ENCODE measurements around the gene TCF7L2. TPM values are rescaled to one million over a fixed set of nuclear protein-coding genes. Genes with fewer than 3 reads are reported as not detected.

The TCF7L2 gene
- polyA plus RNA-seq, 3 donors, result 2.1 to 23.5 (median 6.1) TPM

DNA sequence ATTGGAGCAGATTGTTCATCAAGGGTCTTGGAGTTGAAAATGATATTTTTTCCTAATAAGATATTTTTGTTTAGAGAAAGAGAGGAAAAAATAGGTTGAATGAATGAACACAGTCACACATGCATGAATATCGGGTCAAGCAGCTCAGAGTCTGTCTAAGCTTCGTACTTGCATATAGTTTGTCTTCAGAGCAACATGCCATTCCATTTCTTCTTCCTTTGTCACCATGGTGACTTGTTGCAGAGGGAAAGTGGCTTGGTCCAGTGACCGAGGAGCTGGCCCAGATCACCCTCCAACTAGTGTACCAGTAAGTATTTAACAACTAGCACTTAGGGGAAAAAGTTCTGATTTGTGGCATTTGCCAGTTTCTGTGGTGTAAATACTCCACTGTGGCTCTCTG, 232.1 kb downstream of the TCF7L2 start:
- no peak for DNase-seq
- peaks cover 0 to 9% (median 2%) of the 10 kb centered on the region in 7 donors for H3K9me3 Mint-ChIP-seq
- 93% methylated on average over 2 of the region's 3 CpGs for whole genome bisulfite sequencing (ENCODE audit: insufficient coverage)
- H4K20me1 ChIP-seq (ENCODE audit: insufficient read depth, low read length), result no peaks in the 10 kb centered on the region
- H3K4me1 Mint-ChIP-seq, result peaks cover 39% of the 10 kb centered on the region
- TF ChIP-seq CTCF (IDR thresholded peaks at IDR 0.05), result no peak
- peak overlapping the region in 1 of 7 donors; percentile 23 for H3K27ac Mint-ChIP-seq
- H3K4me3 ChIP-seq (replicated peaks in 1 of 3; ENCODE audit: low read depth in 2 of 3, low read length in 3 of 3), result no peak overlapping the region
- H2AFZ ChIP-seq (ENCODE audit: insufficient read depth, low read depth, low read length, poor library complexity, severe bottlenecking), result no peak overlapping the region
- peaks cover 38 to 41% of the 10 kb centered on the region in 2 donors for H3K4me1 ChIP-seq (ENCODE audit: control insufficient read depth in 1 of 2, insufficient read depth in 2 of 2, low read length in 2 of 2)
- no peaks in the 10 kb centered on the region for H3K36me3 ChIP-seq (replicated peaks in 1 of 2; ENCODE audit: control insufficient read depth in 1 of 2, insufficient read depth in 2 of 2, low read length in 2 of 2)
- H3K9ac ChIP-seq (ENCODE audit: insufficient read depth, low read length, poor library complexity, severe bottlenecking), result no peak overlapping the region
- H3K27me3 Mint-ChIP-seq (ENCODE audit: low read depth in 3 of 3), result peaks cover 6 to 13% (median 12%) of the 10 kb centered on the region in 3 donors
- H3K4me2 ChIP-seq (replicated peaks; ENCODE audit: extremely low read depth, low read length, poor library complexity, severe bottlenecking), result no peak overlapping the region
- intact Hi-C loops (cut with micrococcal nuclease), result no loop called here
- peaks cover 4 to 9% of the 10 kb centered on the region in 2 donors for H3K36me3 Mint-ChIP-seq
- H3K27me3 ChIP-seq (ENCODE audit: control insufficient read depth in 2 of 2, insufficient read depth in 2 of 2, low read length in 2 of 2), result no peaks in the 10 kb centered on the region
- no peaks in the 10 kb centered on the region for H3K9me3 ChIP-seq (replicated peaks in 1 of 2; ENCODE audit: control insufficient read depth in 1 of 2, insufficient read depth in 1 of 2, low read length in 2 of 2)
- H3K27ac ChIP-seq (ENCODE audit: low read depth in 1 of 2, low read length in 2 of 2), result no peak overlapping the region
- H3K79me2 ChIP-seq (ENCODE audit: insufficient read depth, low read length), result no peaks in the 10 kb centered on the region
- no peak overlapping the region for H3K4me3 Mint-ChIP-seq

DNA sequence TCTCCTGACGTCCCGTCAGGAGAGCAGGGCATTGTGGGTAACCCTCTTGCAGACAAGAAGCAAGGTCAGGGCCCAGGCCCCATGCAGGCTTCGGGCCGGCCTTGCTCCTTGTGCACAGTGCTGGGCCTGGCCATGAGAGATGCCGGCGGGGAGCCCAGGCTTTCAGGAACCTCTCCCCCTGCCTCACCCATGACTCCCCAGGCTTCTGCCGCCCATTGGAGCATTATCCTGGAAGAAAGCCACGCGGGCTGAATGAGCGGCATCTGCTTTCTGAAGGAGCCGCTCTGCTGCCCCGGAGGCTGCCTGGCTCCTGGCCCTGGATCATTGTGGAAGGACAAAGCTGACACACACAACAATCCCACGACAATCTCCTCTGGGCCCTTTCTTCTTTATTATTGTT, 233.5 kb downstream of the TCF7L2 start:
- no peak overlapping the region for H2AFZ ChIP-seq (ENCODE audit: insufficient read depth, low read depth, low read length, poor library complexity, severe bottlenecking)
- H3K4me1 Mint-ChIP-seq, result peaks cover 30% of the 10 kb centered on the region
- no peak for TF ChIP-seq CTCF (IDR thresholded peaks at IDR 0.05)
- no peak for DNase-seq
- H3K4me1 ChIP-seq (ENCODE audit: control insufficient read depth in 1 of 2, insufficient read depth in 2 of 2, low read length in 2 of 2), result peaks cover 30 to 33% of the 10 kb centered on the region in 2 donors
- no peak overlapping the region for H3K9ac ChIP-seq (ENCODE audit: insufficient read depth, low read length, poor library complexity, severe bottlenecking)
- H3K27ac Mint-ChIP-seq, result peak overlapping the region in 1 of 7 donors; percentile 46
- no peak overlapping the region for H3K4me3 Mint-ChIP-seq
- peaks cover 0 to 9% (median 3%) of the 10 kb centered on the region in 7 donors for H3K9me3 Mint-ChIP-seq
- H4K20me1 ChIP-seq (ENCODE audit: insufficient read depth, low read length), result no peaks in the 10 kb centered on the region
- peaks cover 6 to 10% (median 9%) of the 10 kb centered on the region in 3 donors for H3K27me3 Mint-ChIP-seq (ENCODE audit: low read depth in 3 of 3)
- H3K36me3 Mint-ChIP-seq, result peaks cover 0 to 6% of the 10 kb centered on the region in 2 donors
- no peaks in the 10 kb centered on the region for H3K9me3 ChIP-seq (replicated peaks in 1 of 2; ENCODE audit: control insufficient read depth in 1 of 2, insufficient read depth in 1 of 2, low read length in 2 of 2)
- H3K27me3 ChIP-seq (ENCODE audit: control insufficient read depth in 2 of 2, insufficient read depth in 2 of 2, low read length in 2 of 2), result no peaks in the 10 kb centered on the region
- intact Hi-C loops (cut with micrococcal nuclease), result no loop called here
- H3K36me3 ChIP-seq (replicated peaks in 1 of 2; ENCODE audit: control insufficient read depth in 1 of 2, insufficient read depth in 2 of 2, low read length in 2 of 2), result no peaks in the 10 kb centered on the region
- WGBS (ENCODE audit: insufficient coverage), result 97% methylated on average over 13 of the region's 13 CpGs
- no peak overlapping the region for H3K4me2 ChIP-seq (replicated peaks; ENCODE audit: extremely low read depth, low read length, poor library complexity, severe bottlenecking)
- H3K27ac ChIP-seq (ENCODE audit: low read depth in 1 of 2, low read length in 2 of 2), result no peak overlapping the region
- no peak overlapping the region for H3K4me3 ChIP-seq (replicated peaks in 1 of 3; ENCODE audit: low read depth in 2 of 3, low read length in 3 of 3)
- no peaks in the 10 kb centered on the region for H3K79me2 ChIP-seq (ENCODE audit: insufficient read depth, low read length)
